Colonic mucosa (tissue), 4 donors: ENCODE results near the gene CREB3. TPM values are rescaled to one million over a fixed set of nuclear protein-coding genes. Genes with fewer than 3 reads are reported as not detected.
A peak's percentile ranks its signal among the peaks of the same experiment; 100 is the strongest.

ENCODE experiments used
- DNase-seq: peaks from one replicate; pipeline ENCODE4 v3.0.0-alpha.2; 2020
- H3K27ac ChIP-seq: fragments of 200-600 bp; one replicate; pipeline ENCODE4 v1.8.0; 2021
- H3K27me3 ChIP-seq: fragments of 200-600 bp; one replicate; pipeline ENCODE4 v1.8.0; 2021
- H3K36me3 ChIP-seq: fragments of 200-600 bp; one replicate; pipeline ENCODE4 v1.8.0; 2021
- H3K4me1 ChIP-seq: fragments of 200-600 bp; one replicate; pipeline ENCODE4 v1.8.0; 2021; ENCODE audit warnings: mild to moderate bottlenecking
- H3K4me3 ChIP-seq: fragments of 200-600 bp; one replicate; pipeline ENCODE4 v1.8.0; 2021
- H3K9ac ChIP-seq, 2 donors: one replicate each; pipeline ENCODE4 v1.7.0; 2013; ENCODE audit warnings: control low read depth in 2 of 2, low read depth in 2 of 2, low read length in 2 of 2
- H3K9me3 ChIP-seq: fragments of 200-600 bp; one replicate; pipeline ENCODE4 v1.8.0; 2021
- intact Hi-C: fragments of 100-400 bp; cut with DNase I; formaldehyde crosslinking; loops from one replicate; pipeline ENCODE4 v1.14.1; 2022
- total RNA-seq, 2 donors: library from RNA; stranded (reverse); fragmentation: NEBNext Ultra II Directional in 1 of 2; extraction: Animal tissue kit (Norgen Biotek cat#: 25700) in 1 of 2; gene quantifications; one replicate each; pipeline ENCODE4 v1.2.1, GENCODE V29; 2021
- TF ChIP-seq, protein P1 (sequence below): fragments of 200-600 bp; IDR thresholded peaks from one replicate; pipeline ENCODE4 v1.8.0; 2022; ENCODE audit warnings: antibody characterized with exemption, mild to moderate bottlenecking
- donor health status: healthy.
- donor health status: DM: no; HTN: no; CAD: no.
- donor health status: DM: no; HTN: no; CAD: no.

The CREB3 gene
- total RNA-seq, 2 donors from 2014 or later, result 47.9 to 50.8 TPM

DNA sequence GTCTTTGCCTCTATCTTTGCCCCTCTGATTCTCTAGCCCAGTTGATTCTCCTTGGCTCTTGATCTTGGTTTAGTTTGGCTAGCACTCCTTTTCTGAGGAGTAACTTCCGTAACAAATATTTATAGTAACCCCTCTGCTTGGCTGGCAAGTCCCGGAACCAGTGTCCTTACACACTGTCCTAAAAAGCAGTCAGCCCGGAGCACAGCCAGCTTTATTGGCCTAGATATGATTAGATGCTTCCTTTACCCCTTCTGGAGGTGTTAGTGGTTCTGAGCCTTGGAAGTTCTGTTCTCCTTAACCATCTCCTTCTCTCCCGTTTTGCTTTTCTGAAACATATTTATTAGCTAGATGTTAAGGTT lies 38.6 kb downstream of the CREB3 start:
- H3K4me1 ChIP-seq, result peaks cover 14% of the 10 kb centered on the region
- no peaks in the 10 kb centered on the region for H3K27me3 ChIP-seq
- H3K27ac ChIP-seq, result peak overlapping the region; percentile 77
- TF ChIP-seq, protein P1, sequence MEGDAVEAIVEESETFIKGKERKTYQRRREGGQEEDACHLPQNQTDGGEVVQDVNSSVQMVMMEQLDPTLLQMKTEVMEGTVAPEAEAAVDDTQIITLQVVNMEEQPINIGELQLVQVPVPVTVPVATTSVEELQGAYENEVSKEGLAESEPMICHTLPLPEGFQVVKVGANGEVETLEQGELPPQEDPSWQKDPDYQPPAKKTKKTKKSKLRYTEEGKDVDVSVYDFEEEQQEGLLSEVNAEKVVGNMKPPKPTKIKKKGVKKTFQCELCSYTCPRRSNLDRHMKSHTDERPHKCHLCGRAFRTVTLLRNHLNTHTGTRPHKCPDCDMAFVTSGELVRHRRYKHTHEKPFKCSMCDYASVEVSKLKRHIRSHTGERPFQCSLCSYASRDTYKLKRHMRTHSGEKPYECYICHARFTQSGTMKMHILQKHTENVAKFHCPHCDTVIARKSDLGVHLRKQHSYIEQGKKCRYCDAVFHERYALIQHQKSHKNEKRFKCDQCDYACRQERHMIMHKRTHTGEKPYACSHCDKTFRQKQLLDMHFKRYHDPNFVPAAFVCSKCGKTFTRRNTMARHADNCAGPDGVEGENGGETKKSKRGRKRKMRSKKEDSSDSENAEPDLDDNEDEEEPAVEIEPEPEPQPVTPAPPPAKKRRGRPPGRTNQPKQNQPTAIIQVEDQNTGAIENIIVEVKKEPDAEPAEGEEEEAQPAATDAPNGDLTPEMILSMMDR, result no peak
- no peaks in the 10 kb centered on the region for H3K9me3 ChIP-seq
- no peak overlapping the region for H3K4me3 ChIP-seq
- intact Hi-C loops, result no loop called here
- DNase-seq, result peak; percentile 52
- H3K9ac ChIP-seq, result peak overlapping the region in 1 of 2 donors; percentile 57
- H3K36me3 ChIP-seq, result no peaks in the 10 kb centered on the region

DNA sequence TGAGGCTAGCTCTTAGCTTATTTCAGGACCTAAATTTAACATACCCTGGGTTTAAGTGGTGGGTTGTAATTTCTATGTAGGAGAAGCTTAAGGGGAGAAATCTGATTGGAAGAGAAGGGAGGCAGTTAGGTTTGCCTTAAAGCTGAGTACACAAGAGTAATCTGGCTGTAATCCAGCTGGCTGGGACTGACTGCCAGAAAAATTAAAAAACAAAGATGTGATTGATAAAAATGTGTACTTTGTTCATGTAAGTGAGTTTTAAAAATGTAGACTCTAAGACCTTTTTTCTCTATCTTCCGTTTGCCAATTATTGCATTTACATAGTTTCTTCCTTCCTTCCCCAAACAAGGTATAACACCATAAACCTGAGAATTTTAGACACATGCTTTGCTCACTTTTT lies 39.1 kb downstream of the CREB3 start:
- Histone ChIP-seq H3K36me3 (no peaks in the 10 kb centered on the region), H3K27ac (peak overlapping the region; percentile 77), H3K27me3 (no peaks in the 10 kb centered on the region), H3K4me1 (peaks cover 14% of the 10 kb centered on the region), H3K9ac (peak overlapping the region in 1 of 2 donors; percentile 57), H3K9me3 (no peaks in the 10 kb centered on the region), H3K4me3 (no peak overlapping the region)
- peak; percentile 71 for DNase-seq
- TF ChIP-seq, protein P1, result no peak
- intact Hi-C loops, result no loop called here

DNA sequence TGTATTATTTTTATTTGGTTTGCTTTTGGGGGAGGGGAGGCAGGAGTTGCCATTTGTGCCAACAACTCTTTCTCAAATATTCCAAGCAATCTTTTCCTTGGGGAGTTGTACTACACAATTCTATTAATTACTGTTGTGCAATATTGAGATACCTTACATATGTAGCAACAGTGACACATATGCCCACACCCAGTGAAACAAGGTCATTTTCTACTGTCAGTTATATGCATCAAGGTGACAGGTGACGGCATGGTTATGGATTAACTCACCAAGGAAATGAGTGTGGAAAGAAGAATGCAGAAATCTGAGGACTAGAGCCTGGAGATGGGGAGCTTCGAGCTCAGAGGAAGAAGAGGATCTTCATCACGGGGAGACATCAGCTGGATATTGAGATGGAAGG lies 39.5 kb downstream of the CREB3 start:
- H3K4me3 ChIP-seq, result no peak overlapping the region
- TF ChIP-seq, protein P1, result no peak
- no peaks in the 10 kb centered on the region for H3K9me3 ChIP-seq
- peak overlapping the region; percentile 77 for H3K27ac ChIP-seq
- intact Hi-C loops, result no loop called here
- peak; percentile 58 for DNase-seq
- H3K36me3 ChIP-seq, result no peaks in the 10 kb centered on the region
- no peaks in the 10 kb centered on the region for H3K27me3 ChIP-seq
- peaks cover 14% of the 10 kb centered on the region for H3K4me1 ChIP-seq
- peak overlapping the region in 1 of 2 donors; percentile 57 for H3K9ac ChIP-seq

DNA sequence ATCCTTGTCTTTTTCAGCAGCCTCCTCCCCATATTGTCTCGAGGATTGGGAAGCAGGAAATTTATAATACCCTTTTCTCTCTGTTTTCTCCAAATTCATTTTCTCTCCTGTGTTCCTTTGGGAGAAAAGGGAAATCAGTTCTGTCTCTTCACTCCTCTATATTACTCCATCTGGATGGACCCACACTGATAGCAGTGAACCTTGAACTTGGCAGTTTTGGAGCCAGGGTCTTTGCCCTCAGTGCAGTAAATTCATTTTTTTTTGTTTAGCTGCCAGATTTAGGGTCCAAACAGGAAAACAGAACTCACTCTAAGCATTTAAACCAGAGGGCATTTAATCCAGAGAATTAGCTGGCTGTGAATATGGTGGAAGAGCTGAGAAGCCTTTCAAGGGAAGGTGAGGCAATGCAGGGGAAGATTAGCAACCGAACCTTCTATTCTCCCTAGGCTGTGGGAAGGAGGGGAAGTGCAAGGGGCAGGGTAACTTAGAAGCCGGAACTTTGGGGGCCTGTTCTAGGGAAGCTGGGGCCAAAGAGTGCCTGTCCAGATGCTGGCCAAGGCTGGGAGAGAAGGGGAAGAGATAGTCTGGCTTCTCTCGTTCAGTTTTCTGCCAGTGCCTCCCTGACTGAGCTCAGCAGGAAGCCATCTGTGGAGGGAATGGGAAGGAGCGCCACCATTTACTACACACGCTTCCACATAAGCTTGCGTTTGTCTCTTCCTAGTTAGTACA lies 42.6 kb downstream of the CREB3 start:
- Histone ChIP-seq H3K4me1 (peaks cover 14% of the 10 kb centered on the region), H3K9me3 (no peaks in the 10 kb centered on the region), H3K27me3 (no peaks in the 10 kb centered on the region), H3K9ac (no peak overlapping the region), H3K27ac (no peak overlapping the region), H3K4me3 (no peak overlapping the region), H3K36me3 (no peaks in the 10 kb centered on the region)
- TF ChIP-seq, protein P1, result no peak
- no peak for DNase-seq
- intact Hi-C loops, result no loop called here

DNA sequence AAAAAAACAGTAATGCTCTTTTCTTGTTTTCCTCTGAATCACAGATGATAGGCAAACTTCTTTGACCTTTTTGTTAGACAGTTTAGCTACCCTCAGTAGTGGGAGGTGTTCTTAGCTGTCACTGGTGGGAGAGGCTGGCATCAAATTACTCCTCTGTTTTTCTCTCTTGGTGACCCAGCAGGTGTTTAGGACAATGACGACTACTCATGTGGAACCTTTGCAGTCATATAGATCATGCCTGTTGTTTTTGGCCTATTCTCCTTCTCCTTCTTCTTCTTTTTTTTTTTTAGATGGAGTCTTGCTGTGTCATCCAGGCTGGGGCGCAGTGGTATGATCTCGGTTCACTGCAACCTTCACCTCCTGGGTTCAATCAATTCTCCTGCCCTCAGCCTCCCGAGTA lies 43.6 kb downstream of the CREB3 start:
- intact Hi-C loops, result no loop called here
- Histone ChIP-seq H3K9ac (no peak overlapping the region), H3K4me3 (no peak overlapping the region), H3K4me1 (peaks cover 8% of the 10 kb centered on the region), H3K27me3 (no peaks in the 10 kb centered on the region), H3K27ac (no peak overlapping the region), H3K36me3 (no peaks in the 10 kb centered on the region), H3K9me3 (no peaks in the 10 kb centered on the region)
- TF ChIP-seq, protein P1, result no peak
- no peak for DNase-seq
